Cardiac muscle cell (in vitro differentiated cells and primary cell): ENCODE measurements around the gene IRF2BP1. TPM values are rescaled to one million over a fixed set of nuclear protein-coding genes. Genes with fewer than 3 reads are reported as not detected.
"Not testable (repeated sequence)": the region's sequence is repeated elsewhere in the genome, so short reads cannot be mapped to it uniquely, and the experiment has no call there.

Source experiments
- DNase-seq, 2 donors: peaks; one replicate each; pipeline versions ENCODE4 v3.0.0 to v3.0.0-alpha.2; 2010 to 2017; ENCODE audit warnings: low read depth in 1 of 2, low spot score in 1 of 2
- H3K27ac ChIP-seq: fragments of 200-600 bp; sonication (generic); 2 replicates; pipeline ENCODE4 v1.5.1; 2016
- H3K27me3 ChIP-seq: fragments of 200-600 bp; sonication (generic); 2 replicates; pipeline ENCODE4 v1.6.0; 2016; ENCODE audit warnings: control low read depth
- H3K36me3 ChIP-seq: fragments of 200-600 bp; sonication (generic); 2 replicates; pipeline ENCODE4 v1.5.1; 2016; ENCODE audit warnings: control low read depth
- H3K4me1 ChIP-seq: fragments of 200-600 bp; sonication (generic); 2 replicates; pipeline ENCODE4 v1.8.1; 2017; ENCODE audit warnings: low read depth, mild to moderate bottlenecking, mixed run types
- H3K4me3 ChIP-seq: fragments of 200-600 bp; sonication (generic); 2 replicates; pipeline ENCODE4 v1.5.1; 2016; ENCODE audit warnings: mild to moderate bottlenecking
- H3K9me3 ChIP-seq: fragments of 200-600 bp; sonication (generic); 2 replicates; pipeline ENCODE4 v1.5.1; 2017; ENCODE audit warnings: low read depth, mild to moderate bottlenecking, control low read depth
- polyA plus RNA-seq: library from polyadenylated mRNA; unstranded; fragments of >200 nt; fragmentation: Nextera tagmentation; extraction: Ambion mirVana; gene quantifications from 2 replicates; pipeline ENCODE4 v1.2.1, GENCODE V29; 2016
- total RNA-seq: library from RNA; depleted of rRNA; stranded (reverse); fragments of >200 nt; gene quantifications from 2 replicates; pipeline ENCODE4 v1.2.3, GENCODE V29; 2016
- TF ChIP-seq, protein P1 (sequence below): IDR thresholded peaks from 2 replicates; pipeline ENCODE4 v1.5.1; 2012; ENCODE audit warnings: low read depth, mild to moderate bottlenecking, low read length

Gene IRF2BP1
- total and polyA plus RNA-seq, 2 experiments from 2014 or later = 14.5 to 71.8 TPM

- peaks cover 8% of the 10 kb centered on the region for H3K36me3 ChIP-seq
- peaks cover 9% of the 10 kb centered on the region for H3K27me3 ChIP-seq
- peak; percentile 29 to 67 for DNase-seq
- TF ChIP-seq, protein P1, sequence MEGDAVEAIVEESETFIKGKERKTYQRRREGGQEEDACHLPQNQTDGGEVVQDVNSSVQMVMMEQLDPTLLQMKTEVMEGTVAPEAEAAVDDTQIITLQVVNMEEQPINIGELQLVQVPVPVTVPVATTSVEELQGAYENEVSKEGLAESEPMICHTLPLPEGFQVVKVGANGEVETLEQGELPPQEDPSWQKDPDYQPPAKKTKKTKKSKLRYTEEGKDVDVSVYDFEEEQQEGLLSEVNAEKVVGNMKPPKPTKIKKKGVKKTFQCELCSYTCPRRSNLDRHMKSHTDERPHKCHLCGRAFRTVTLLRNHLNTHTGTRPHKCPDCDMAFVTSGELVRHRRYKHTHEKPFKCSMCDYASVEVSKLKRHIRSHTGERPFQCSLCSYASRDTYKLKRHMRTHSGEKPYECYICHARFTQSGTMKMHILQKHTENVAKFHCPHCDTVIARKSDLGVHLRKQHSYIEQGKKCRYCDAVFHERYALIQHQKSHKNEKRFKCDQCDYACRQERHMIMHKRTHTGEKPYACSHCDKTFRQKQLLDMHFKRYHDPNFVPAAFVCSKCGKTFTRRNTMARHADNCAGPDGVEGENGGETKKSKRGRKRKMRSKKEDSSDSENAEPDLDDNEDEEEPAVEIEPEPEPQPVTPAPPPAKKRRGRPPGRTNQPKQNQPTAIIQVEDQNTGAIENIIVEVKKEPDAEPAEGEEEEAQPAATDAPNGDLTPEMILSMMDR = no peak
- no peaks in the 10 kb centered on the region for H3K9me3 ChIP-seq
- no peak overlapping the region for H3K27ac ChIP-seq
- H3K4me3 ChIP-seq = peak overlapping the region; percentile 61
- peaks cover 3% of the 10 kb centered on the region for H3K4me1 ChIP-seq
Measured at GRCh38 chr19:45901432-45901911, 15.5 kb upstream of the IRF2BP1 start.

- no peak for DNase-seq
- Histone ChIP-seq H3K9me3 (no peaks in the 10 kb centered on the region), H3K27ac (no peak overlapping the region), H3K27me3 (peaks cover 9% of the 10 kb centered on the region), H3K36me3 (peaks cover 8% of the 10 kb centered on the region), H3K4me3 (peak overlapping the region; percentile 61), H3K4me1 (peaks cover 3% of the 10 kb centered on the region)
- TF ChIP-seq, protein P1 = no peak
Measured at GRCh38 chr19:45900738-45901431, 14.9 kb upstream of the IRF2BP1 start.

GRCh38 chr19:45899919-45900589 lies 14.1 kb upstream of the IRF2BP1 start:
- H3K27ac ChIP-seq = no peak overlapping the region
- no peak overlapping the region for H3K4me3 ChIP-seq
- no peaks in the 10 kb centered on the region for H3K9me3 ChIP-seq
- DNase-seq = no peak
- peaks cover 12% of the 10 kb centered on the region for H3K36me3 ChIP-seq
- H3K27me3 ChIP-seq = peaks cover 9% of the 10 kb centered on the region
- TF ChIP-seq, protein P1 = no peak
- H3K4me1 ChIP-seq = peaks cover 3% of the 10 kb centered on the region

DNA sequence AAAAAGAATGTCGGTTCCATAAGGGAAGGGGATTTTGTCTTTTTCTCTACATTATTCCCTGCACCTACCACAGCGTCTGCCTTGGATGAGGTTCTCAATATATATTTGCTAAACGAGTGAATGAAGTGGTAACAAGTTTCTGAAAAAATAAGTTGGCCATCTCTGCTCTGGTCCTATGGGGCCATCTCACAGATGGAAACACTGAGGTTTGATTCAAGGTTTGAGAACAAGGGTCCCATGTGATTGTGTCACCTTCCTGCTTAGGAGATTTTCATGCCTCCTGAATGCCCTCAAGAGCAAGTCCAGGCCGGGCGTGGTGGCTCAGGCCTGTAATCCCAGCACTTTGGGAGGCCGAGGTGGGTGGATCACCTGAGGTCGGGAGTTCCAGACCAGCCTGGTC lies 13.3 kb upstream of the IRF2BP1 start:
- H3K36me3 ChIP-seq = peaks cover 12% of the 10 kb centered on the region
- H3K4me1 ChIP-seq = peaks cover 3% of the 10 kb centered on the region
- no peak overlapping the region for H3K4me3 ChIP-seq
- no peak for DNase-seq
- H3K27ac ChIP-seq = no peak overlapping the region
- TF ChIP-seq, protein P1 = no peak
- peaks cover 9% of the 10 kb centered on the region for H3K27me3 ChIP-seq
- H3K9me3 ChIP-seq = no peaks in the 10 kb centered on the region

DNA sequence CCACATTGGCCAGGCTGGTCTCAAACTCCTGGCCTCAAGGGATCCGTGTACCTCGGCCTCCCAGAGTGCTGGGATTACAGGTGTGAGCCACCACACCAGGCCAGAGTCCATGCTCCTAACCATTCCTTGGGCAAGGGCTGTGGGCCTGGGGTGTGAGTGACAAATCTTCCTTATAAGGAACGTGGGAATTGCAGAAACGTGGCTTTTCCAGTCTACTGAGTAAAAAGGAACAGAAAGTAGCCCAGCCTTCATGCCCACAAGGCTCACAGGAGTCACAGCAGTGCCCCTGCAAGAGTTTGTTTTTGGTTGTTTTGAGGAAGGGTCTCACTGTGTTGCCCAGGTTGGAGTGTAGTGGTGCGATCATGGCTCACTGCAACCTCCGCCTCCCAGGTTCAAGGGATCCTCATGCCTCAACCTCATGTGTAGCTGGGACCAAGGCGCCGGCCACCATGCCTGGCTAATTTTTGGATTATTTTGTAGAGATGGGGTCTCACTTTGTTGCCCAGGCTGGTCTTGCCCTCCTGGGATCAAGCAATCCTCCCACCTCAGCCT lies 11.4 kb upstream of the IRF2BP1 start:
- TF ChIP-seq, protein P1 = no peak
- Histone ChIP-seq H3K36me3 (peaks cover 12% of the 10 kb centered on the region), H3K9me3 (no peaks in the 10 kb centered on the region), H3K4me1 (peaks cover 3% of the 10 kb centered on the region), H3K4me3 (no peak overlapping the region), H3K27me3 (peaks cover 9% of the 10 kb centered on the region), H3K27ac (no peak overlapping the region)
- DNase-seq = no peak

DNA sequence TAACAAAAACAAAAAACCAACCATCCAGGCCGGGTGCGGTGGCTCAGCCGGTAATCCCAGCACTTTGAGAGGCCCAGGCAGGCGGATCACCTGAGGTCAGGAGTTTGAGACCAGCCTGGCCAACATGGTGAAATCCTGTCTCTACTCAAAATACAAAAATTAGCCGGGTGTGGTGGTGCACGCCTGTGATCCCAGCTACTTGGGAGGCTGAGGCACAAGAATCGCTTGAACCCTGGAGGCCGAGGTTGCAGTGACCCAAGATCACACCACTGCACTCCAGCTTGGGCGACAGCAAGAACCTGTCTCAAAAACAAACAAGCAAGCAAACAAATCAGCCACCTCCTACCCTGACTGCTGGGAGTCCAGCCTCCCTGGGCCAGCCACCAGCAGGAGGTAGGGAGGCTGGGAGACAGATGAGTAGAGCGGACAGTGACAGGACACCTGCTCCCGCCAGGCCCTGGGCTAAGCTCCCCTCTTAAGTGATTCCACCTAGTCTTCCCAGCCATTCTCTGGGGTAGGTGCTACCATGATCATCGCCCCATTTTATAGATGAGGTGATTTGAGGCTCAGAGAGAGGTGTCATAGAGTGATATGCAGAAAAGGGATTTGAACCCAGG lies 10.2 kb upstream of the IRF2BP1 start:
- not testable (repeated sequence) for H3K9me3 ChIP-seq, DNase-seq, H3K27ac ChIP-seq, H3K27me3 ChIP-seq, H3K4me3 ChIP-seq, H3K4me1 ChIP-seq
- H3K36me3 ChIP-seq = peaks cover 12% of the 10 kb centered on the region
